Liver (tissue), 3 donors: ENCODE measurements around the gene GARIN1A.
"Not testable (repeated sequence)": the region's sequence is repeated elsewhere in the genome, so short reads cannot be mapped to it uniquely, and the experiment has no call there.

Experiments used
- RAD21 ChIP-seq, 2 donors: IDR thresholded peaks; 2 replicates each; pipeline ENCODE4 v1.6.1; 2016; ENCODE audit warnings: antibody characterized with exemption in 2 of 2, mild to moderate bottlenecking in 2 of 2
- TF ChIP-seq, protein P1 (sequence below): fragments of 150-350 bp; IDR thresholded peaks from 2 replicates; pipeline ENCODE4 v1.5.1; 2017; ENCODE audit warnings: improper control_type of control experiment, low read depth, low read length; ENCODE audit not compliant: missing input control
- TF ChIP-seq, protein P2 (sequence below): IDR thresholded peaks from 2 replicates; pipeline ENCODE4 v1.6.1; 2016; ENCODE audit warnings: antibody characterized with exemption, mild to moderate bottlenecking
- TF ChIP-seq, protein P3 (sequence below): IDR thresholded peaks from 2 replicates; pipeline ENCODE4 v1.6.1; 2016; ENCODE audit warnings: antibody characterized with exemption
- donor health status: healthy.
- donor health status: healthy.

DNA sequence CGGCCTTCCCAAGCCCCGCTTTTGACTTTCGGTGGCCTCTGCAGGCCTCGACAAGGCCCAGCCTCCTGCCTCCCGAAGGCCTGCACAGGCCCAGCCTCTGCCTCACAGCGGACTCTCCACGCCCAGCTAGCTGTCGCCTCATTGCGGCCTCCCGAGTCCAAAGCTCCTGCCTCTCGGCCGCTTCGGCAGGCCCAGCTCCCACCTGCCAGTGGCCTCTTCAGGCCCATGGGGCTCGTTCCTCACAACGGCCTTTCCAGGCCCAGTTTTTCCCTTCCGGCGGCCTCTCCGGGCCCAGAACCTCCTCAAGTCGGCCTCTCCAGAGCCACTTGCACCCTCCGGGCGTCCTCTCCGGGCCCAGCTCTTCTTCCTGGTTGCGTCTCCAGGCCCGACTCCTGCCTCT is 19.5 kb upstream of the GARIN1A start:
- TF ChIP-seq RAD21 (IDR thresholded peaks at IDR 0.05): not testable (repeated sequence)
- TF ChIP-seq, protein P1, sequence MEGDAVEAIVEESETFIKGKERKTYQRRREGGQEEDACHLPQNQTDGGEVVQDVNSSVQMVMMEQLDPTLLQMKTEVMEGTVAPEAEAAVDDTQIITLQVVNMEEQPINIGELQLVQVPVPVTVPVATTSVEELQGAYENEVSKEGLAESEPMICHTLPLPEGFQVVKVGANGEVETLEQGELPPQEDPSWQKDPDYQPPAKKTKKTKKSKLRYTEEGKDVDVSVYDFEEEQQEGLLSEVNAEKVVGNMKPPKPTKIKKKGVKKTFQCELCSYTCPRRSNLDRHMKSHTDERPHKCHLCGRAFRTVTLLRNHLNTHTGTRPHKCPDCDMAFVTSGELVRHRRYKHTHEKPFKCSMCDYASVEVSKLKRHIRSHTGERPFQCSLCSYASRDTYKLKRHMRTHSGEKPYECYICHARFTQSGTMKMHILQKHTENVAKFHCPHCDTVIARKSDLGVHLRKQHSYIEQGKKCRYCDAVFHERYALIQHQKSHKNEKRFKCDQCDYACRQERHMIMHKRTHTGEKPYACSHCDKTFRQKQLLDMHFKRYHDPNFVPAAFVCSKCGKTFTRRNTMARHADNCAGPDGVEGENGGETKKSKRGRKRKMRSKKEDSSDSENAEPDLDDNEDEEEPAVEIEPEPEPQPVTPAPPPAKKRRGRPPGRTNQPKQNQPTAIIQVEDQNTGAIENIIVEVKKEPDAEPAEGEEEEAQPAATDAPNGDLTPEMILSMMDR: not testable (repeated sequence)
- TF ChIP-seq, protein P2, sequence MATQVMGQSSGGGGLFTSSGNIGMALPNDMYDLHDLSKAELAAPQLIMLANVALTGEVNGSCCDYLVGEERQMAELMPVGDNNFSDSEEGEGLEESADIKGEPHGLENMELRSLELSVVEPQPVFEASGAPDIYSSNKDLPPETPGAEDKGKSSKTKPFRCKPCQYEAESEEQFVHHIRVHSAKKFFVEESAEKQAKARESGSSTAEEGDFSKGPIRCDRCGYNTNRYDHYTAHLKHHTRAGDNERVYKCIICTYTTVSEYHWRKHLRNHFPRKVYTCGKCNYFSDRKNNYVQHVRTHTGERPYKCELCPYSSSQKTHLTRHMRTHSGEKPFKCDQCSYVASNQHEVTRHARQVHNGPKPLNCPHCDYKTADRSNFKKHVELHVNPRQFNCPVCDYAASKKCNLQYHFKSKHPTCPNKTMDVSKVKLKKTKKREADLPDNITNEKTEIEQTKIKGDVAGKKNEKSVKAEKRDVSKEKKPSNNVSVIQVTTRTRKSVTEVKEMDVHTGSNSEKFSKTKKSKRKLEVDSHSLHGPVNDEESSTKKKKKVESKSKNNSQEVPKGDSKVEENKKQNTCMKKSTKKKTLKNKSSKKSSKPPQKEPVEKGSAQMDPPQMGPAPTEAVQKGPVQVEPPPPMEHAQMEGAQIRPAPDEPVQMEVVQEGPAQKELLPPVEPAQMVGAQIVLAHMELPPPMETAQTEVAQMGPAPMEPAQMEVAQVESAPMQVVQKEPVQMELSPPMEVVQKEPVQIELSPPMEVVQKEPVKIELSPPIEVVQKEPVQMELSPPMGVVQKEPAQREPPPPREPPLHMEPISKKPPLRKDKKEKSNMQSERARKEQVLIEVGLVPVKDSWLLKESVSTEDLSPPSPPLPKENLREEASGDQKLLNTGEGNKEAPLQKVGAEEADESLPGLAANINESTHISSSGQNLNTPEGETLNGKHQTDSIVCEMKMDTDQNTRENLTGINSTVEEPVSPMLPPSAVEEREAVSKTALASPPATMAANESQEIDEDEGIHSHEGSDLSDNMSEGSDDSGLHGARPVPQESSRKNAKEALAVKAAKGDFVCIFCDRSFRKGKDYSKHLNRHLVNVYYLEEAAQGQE: not testable (repeated sequence)
- TF ChIP-seq, protein P3, sequence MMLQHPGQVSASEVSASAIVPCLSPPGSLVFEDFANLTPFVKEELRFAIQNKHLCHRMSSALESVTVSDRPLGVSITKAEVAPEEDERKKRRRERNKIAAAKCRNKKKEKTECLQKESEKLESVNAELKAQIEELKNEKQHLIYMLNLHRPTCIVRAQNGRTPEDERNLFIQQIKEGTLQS: not testable (repeated sequence)
